Measurements from ENCODE around the gene NCKAP1. TPM values are rescaled to one million over a fixed set of nuclear protein-coding genes. Genes with fewer than 3 reads are reported as not detected.
A peak's percentile ranks its signal among the peaks of the same experiment; 100 is the strongest.

NCKAP1 gene
- total and polyA plus RNA-seq, 4 donors = 16.1 to 64.2 (median 24.4) TPM

GRCh38 chr2:183081911-183082310, 43.7 kb upstream of the NCKAP1 start:
- no peaks in the 10 kb centered on the region for H3K9me3 ChIP-seq (ENCODE audit: control insufficient read depth in 4 of 4, low read length in 3 of 4)
- peaks cover 0 to 13% (median 3%) of the 10 kb centered on the region in 4 donors for H3K4me1 ChIP-seq (ENCODE audit: control insufficient read depth in 4 of 4, insufficient read depth in 4 of 4, low read length in 3 of 4)
- H3K27me3 ChIP-seq (ENCODE audit: control insufficient read depth in 4 of 4, insufficient read depth in 4 of 4, low read length in 3 of 4) = no peaks in the 10 kb centered on the region
- H3K9ac ChIP-seq (ENCODE audit: low read depth in 1 of 2, low read length in 2 of 2) = no peak overlapping the region
- DNase-seq (ENCODE audit: low spot score) = no peak
- no peaks in the 10 kb centered on the region for H3K36me3 ChIP-seq (ENCODE audit: control insufficient read depth in 4 of 4, insufficient read depth in 3 of 4, low read depth in 1 of 4, low read length in 3 of 4)
- H3K27ac ChIP-seq (ENCODE audit: low read depth in 1 of 2, low read length in 2 of 2) = no peak overlapping the region
- TF ChIP-seq YY1 (IDR thresholded peaks at IDR 0.05) = no peak
- TF ChIP-seq FOXA1 (IDR thresholded peaks at IDR 0.05) = no peak
- TF ChIP-seq HNF4A (conservative IDR thresholded peaks at IDR 0.05) = no peak
- no peak for TF ChIP-seq JUND (IDR thresholded peaks at IDR 0.05)
- no peak for TF ChIP-seq SP1 (IDR thresholded peaks at IDR 0.05)
- TF ChIP-seq HNF4G (IDR thresholded peaks at IDR 0.05) = no peak
- 72% methylated on average over 1 of the region's 1 CpG for WGBS
- no peak overlapping the region for H3K4me3 ChIP-seq (ENCODE audit: low read depth in 1 of 3, low read length in 3 of 3)

- 46% methylated on average over 13 of the region's 13 CpGs for WGBS
These were observed 41.0 kb upstream of the NCKAP1 start for GRCh38 chr2:183079139-183079775.

More at GRCh38 chr2:183079139-183079775, 41.0 kb upstream of the NCKAP1 start:
- Histone ChIP-seq H3K27me3 (ENCODE audit: control insufficient read depth in 4 of 4, insufficient read depth in 4 of 4, low read length in 3 of 4) (no peaks in the 10 kb centered on the region), H3K36me3 (ENCODE audit: control insufficient read depth in 4 of 4, insufficient read depth in 3 of 4, low read depth in 1 of 4, low read length in 3 of 4) (no peaks in the 10 kb centered on the region), H3K9ac (ENCODE audit: low read depth in 1 of 2, low read length in 2 of 2) (peak overlapping the region; percentile 32 to 97), H3K27ac (ENCODE audit: low read depth in 1 of 2, low read length in 2 of 2) (peak overlapping the region; percentile 80 to 83), H3K4me1 (ENCODE audit: control insufficient read depth in 4 of 4, insufficient read depth in 4 of 4, low read length in 3 of 4) (peaks cover 0 to 13% (median 3%) of the 10 kb centered on the region in 4 donors), H3K9me3 (ENCODE audit: control insufficient read depth in 4 of 4, low read length in 3 of 4) (no peaks in the 10 kb centered on the region), H3K4me3 (ENCODE audit: low read depth in 1 of 3, low read length in 3 of 3) (peak overlapping the region; percentile 70 to 96 (median 93))
- TF ChIP-seq CTCF (IDR thresholded peaks at IDR 0.05; ENCODE audit: low read depth, low read length, missing input control) (no peak), REST (IDR thresholded peaks at IDR 0.05) (no peak), GABPA (IDR thresholded peaks at IDR 0.05 in 1 of 2, conservative IDR thresholded peaks at IDR 0.05 in 1 of 2) (no peak), JUND (IDR thresholded peaks at IDR 0.05) (no peak), TAF1 (conservative IDR thresholded peaks at IDR 0.05) (no peak), EGR1 (IDR thresholded peaks at IDR 0.05; ENCODE audit: low read depth in 2 of 2) (no peak), NR2F2 (IDR thresholded peaks at IDR 0.05) (no peak), FOXA2 (IDR thresholded peaks at IDR 0.05) (no peak), SP1 (IDR thresholded peaks at IDR 0.05) (no peak)
- no peak for DNase-seq (ENCODE audit: low spot score)

Measured in liver (tissue), 9 donors.